ENCODE data around the gene RAB8B.

DNA sequence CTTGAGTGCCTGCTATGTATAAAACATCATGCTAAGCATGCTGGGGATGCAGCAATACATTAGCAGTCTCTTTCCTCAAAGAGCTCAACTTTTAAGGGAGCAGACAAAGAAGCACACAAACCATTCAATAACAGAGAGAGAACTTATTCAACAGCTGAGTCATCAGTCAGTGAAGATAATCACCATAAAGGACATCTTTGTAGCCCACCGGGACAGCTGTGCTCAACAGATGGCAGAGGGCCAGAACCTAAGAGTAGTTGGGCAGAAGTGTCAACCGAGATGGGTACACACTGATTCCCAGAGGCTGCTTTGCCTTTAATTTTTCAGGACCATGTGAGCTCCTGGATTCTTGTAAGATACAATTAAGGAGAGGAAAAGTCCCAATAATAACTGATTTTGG, 4.2 kb upstream of the RAB8B start:
- TF ChIP-seq, protein P1, sequence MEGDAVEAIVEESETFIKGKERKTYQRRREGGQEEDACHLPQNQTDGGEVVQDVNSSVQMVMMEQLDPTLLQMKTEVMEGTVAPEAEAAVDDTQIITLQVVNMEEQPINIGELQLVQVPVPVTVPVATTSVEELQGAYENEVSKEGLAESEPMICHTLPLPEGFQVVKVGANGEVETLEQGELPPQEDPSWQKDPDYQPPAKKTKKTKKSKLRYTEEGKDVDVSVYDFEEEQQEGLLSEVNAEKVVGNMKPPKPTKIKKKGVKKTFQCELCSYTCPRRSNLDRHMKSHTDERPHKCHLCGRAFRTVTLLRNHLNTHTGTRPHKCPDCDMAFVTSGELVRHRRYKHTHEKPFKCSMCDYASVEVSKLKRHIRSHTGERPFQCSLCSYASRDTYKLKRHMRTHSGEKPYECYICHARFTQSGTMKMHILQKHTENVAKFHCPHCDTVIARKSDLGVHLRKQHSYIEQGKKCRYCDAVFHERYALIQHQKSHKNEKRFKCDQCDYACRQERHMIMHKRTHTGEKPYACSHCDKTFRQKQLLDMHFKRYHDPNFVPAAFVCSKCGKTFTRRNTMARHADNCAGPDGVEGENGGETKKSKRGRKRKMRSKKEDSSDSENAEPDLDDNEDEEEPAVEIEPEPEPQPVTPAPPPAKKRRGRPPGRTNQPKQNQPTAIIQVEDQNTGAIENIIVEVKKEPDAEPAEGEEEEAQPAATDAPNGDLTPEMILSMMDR (IDR thresholded peaks at IDR 0.05): no peak
- TF ChIP-seq SIN3A (IDR thresholded peaks at IDR 0.05; ENCODE audit: borderline replicate concordance, insufficient read depth, low read depth, low read length): no peak
- no peak for TF ChIP-seq POLR2AphosphoS5 (IDR thresholded peaks at IDR 0.05; ENCODE audit: low read depth, low read length)
